Fibroblast of lung (primary cell): ENCODE measurements around the gene S100A4. TPM values are rescaled to one million over a fixed set of nuclear protein-coding genes. Genes with fewer than 3 reads are reported as not detected.

Experiments used
- DNase-seq, 2 donors: peaks; one replicate each; pipeline versions ENCODE4 v3.0.0 to v3.0.0-alpha.2; 2010; ENCODE audit warnings: low read depth in 2 of 2
- H2AFZ ChIP-seq: 2 replicates; pipeline ENCODE4 v1.5.1; 2012; ENCODE audit warnings: low read length, control low read depth, inconsistent platforms
- H3K27ac ChIP-seq: 2 replicates; pipeline ENCODE4 v1.5.1; 2011; ENCODE audit warnings: low read length, control low read depth; ENCODE audit not compliant: insufficient read depth
- H3K27me3 ChIP-seq: 2 replicates; pipeline ENCODE4 v1.5.1; 2011; ENCODE audit warnings: mild to moderate bottlenecking, low read length; ENCODE audit not compliant: control insufficient read depth, insufficient read depth
- H3K36me3 ChIP-seq: 2 replicates; pipeline ENCODE4 v1.5.1; 2011; ENCODE audit warnings: low read length; ENCODE audit not compliant: control insufficient read depth, insufficient read depth
- H3K4me1 ChIP-seq: 2 replicates; pipeline ENCODE4 v1.5.1; 2011; ENCODE audit warnings: low read length; ENCODE audit not compliant: control insufficient read depth, insufficient read depth; ENCODE audit errors: extremely low read depth
- H3K4me2 ChIP-seq: 2 replicates; pipeline ENCODE4 v1.5.1; 2011; ENCODE audit warnings: low read length, control low read depth; ENCODE audit not compliant: insufficient read depth; ENCODE audit errors: extremely low read depth
- H3K4me3 ChIP-seq, 4 experiments: fragments of 200-600 bp in 1 of 4; sonication (generic) in 1 of 4; replicated peaks in 1 of 4; 2 replicates each; pipeline ENCODE4 v1.5.1; 2011 to 2016; ENCODE audit warnings: low read length in 4 of 4, low read depth in 3 of 4, mild to moderate bottlenecking in 3 of 4, control low read depth in 2 of 4, inconsistent platforms in 1 of 4, mixed read lengths in 1 of 4; ENCODE audit not compliant: insufficient read depth in 1 of 4; ENCODE audit errors: control extremely low read depth in 1 of 4
- H3K79me2 ChIP-seq: 2 replicates; pipeline ENCODE4 v1.5.1; 2012; ENCODE audit warnings: mild to moderate bottlenecking, low read length, inconsistent platforms; ENCODE audit not compliant: control insufficient read depth, insufficient read depth
- H3K9ac ChIP-seq: 2 replicates; pipeline ENCODE4 v1.5.1; 2011; ENCODE audit warnings: mild to moderate bottlenecking, low read length, control low read depth; ENCODE audit not compliant: insufficient read depth
- H3K9me3 ChIP-seq: 2 replicates; pipeline ENCODE4 v1.5.1; 2012; ENCODE audit warnings: low read depth, low read length; ENCODE audit not compliant: control insufficient read depth, insufficient read depth
- H4K20me1 ChIP-seq: 2 replicates; pipeline ENCODE4 v1.5.1; 2011; ENCODE audit warnings: low read length; ENCODE audit not compliant: control insufficient read depth, insufficient read depth; ENCODE audit errors: extremely low read depth
- CTCF ChIP-seq, 2 donors: IDR thresholded peaks in 1 of 2; conservative IDR thresholded peaks in 1 of 2; 1 replicate in 1 of 2; 2 replicates in 1 of 2; pipeline ENCODE4 v1.5.1; 2011 to 2012; ENCODE audit warnings: low read length in 2 of 2, control low read depth in 1 of 2, inconsistent platforms in 1 of 2, low read depth in 1 of 2, mild to moderate bottlenecking in 1 of 2
- EZH2 ChIP-seq: IDR thresholded peaks from 2 replicates; pipeline ENCODE4 v1.5.1; 2012; ENCODE audit warnings: low read length, control low read depth, mild to moderate bottlenecking; ENCODE audit errors: missing control alignments
- polyA plus RNA-seq, 2 donors: library from polyadenylated mRNA; depleted of rRNA in 1 of 2; stranded (reverse) in 1 of 2; unstranded in 1 of 2; fragments of >200 nt; gene quantifications; 2 replicates each; pipeline ENCODE4 v1.2.1, GENCODE V29; 2011 to 2012; ENCODE audit warnings: missing spikeins in 1 of 2
- total RNA-seq: library from RNA; depleted of rRNA; stranded (reverse); fragments of >200 nt; gene quantifications from 2 replicates; pipeline ENCODE4 v1.2.1, GENCODE V29; 2014

S100A4 gene
- total and polyA plus RNA-seq, 2 donors (not counting 1 experiment from before 2014, with no cell fraction given), result 287 to 371 TPM

- no peaks in the 10 kb centered on the region for H3K27me3 ChIP-seq
- no peaks in the 10 kb centered on the region for H3K36me3 ChIP-seq
- H3K9ac ChIP-seq, result no peak overlapping the region
- peaks cover 2% of the 10 kb centered on the region for H3K4me1 ChIP-seq
- no peaks in the 10 kb centered on the region for H3K79me2 ChIP-seq
- H2AFZ ChIP-seq, result no peak overlapping the region
- TF ChIP-seq CTCF (conservative IDR thresholded peaks at IDR 0.05 in 1 of 2, IDR thresholded peaks at IDR 0.05 in 1 of 2; ENCODE audit: low read depth in 1 of 2, low read length in 2 of 2), result no peak
- no peak for TF ChIP-seq EZH2
- no peak overlapping the region for H3K4me2 ChIP-seq
- H4K20me1 ChIP-seq, result no peaks in the 10 kb centered on the region
- no peak for DNase-seq
- H3K4me3 ChIP-seq, result no peak overlapping the region
- no peaks in the 10 kb centered on the region for H3K9me3 ChIP-seq
- no peak overlapping the region for H3K27ac ChIP-seq
These were observed 41.7 kb upstream of the S100A4 start for GRCh38 chr1:153587314-153587713.

GRCh38 chr1:153586347-153586746, 40.7 kb upstream of the S100A4 start:
- Histone ChIP-seq H3K4me2 (no peak overlapping the region), H4K20me1 (no peaks in the 10 kb centered on the region), H3K79me2 (no peaks in the 10 kb centered on the region), H3K36me3 (no peaks in the 10 kb centered on the region), H3K27me3 (no peaks in the 10 kb centered on the region), H3K27ac (no peak overlapping the region), H3K9ac (no peak overlapping the region), H3K4me3 (no peak overlapping the region), H3K4me1 (peaks cover 2% of the 10 kb centered on the region), H3K9me3 (no peaks in the 10 kb centered on the region), H2AFZ (no peak overlapping the region)
- TF ChIP-seq CTCF (conservative IDR thresholded peaks at IDR 0.05 in 1 of 2, IDR thresholded peaks at IDR 0.05 in 1 of 2; ENCODE audit: low read depth in 1 of 2, low read length in 2 of 2), result no peak
- TF ChIP-seq EZH2, result no peak
- no peak for DNase-seq

GRCh38 chr1:153585006-153585405, 39.4 kb upstream of the S100A4 start:
- Histone ChIP-seq H3K27ac (no peak overlapping the region), H3K4me3 (no peak overlapping the region), H3K79me2 (no peaks in the 10 kb centered on the region), H3K27me3 (no peaks in the 10 kb centered on the region), H3K4me1 (peaks cover 2% of the 10 kb centered on the region), H3K9me3 (no peaks in the 10 kb centered on the region), H3K9ac (no peak overlapping the region), H2AFZ (no peak overlapping the region), H4K20me1 (no peaks in the 10 kb centered on the region), H3K36me3 (no peaks in the 10 kb centered on the region), H3K4me2 (no peak overlapping the region)
- no peak for TF ChIP-seq CTCF (conservative IDR thresholded peaks at IDR 0.05 in 1 of 2, IDR thresholded peaks at IDR 0.05 in 1 of 2; ENCODE audit: low read depth in 1 of 2, low read length in 2 of 2)
- no peak for TF ChIP-seq EZH2
- DNase-seq, result no peak
